ENCODE measurements around the gene LILRB5. TPM values are rescaled to one million over a fixed set of nuclear protein-coding genes. Genes with fewer than 3 reads are reported as not detected.
"Not testable (repeated sequence)": the region's sequence is repeated elsewhere in the genome, so short reads cannot be mapped to it uniquely, and the experiment has no call there.

The LILRB5 gene
- total RNA-seq, 1 donor from 2014 or later = 0.05 TPM

DNA sequence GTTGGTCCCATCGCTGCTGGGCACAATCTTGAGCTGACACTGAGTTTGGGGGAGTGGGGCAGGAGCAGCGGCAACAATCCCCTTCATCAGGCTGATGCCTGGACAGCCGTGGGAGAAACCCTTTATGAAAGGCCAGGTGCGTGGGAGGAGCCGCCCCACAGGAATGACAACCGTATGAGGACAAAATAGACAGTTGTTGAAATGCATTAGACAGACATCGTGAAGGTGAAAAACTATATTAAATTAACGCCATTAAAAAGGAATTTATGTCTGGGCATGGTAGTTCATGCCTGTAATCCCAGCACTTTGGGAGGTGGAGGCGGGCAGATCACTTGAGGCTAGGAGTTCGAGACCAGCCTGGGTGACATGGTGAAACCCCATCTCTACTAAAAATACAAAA is 32.5 kb downstream of the LILRB5 start:
- H3K9me3 Mint-ChIP-seq; H3K4me1 Mint-ChIP-seq (ENCODE audit: low read depth); intact Hi-C loops (cut with micrococcal nuclease); H3K27ac Mint-ChIP-seq; H3K4me3 Mint-ChIP-seq (ENCODE audit: low read depth); DNase-seq (ENCODE audit: low spot score); H3K27me3 Mint-ChIP-seq (ENCODE audit: low read depth); H3K36me3 Mint-ChIP-seq (ENCODE audit: low read depth): not testable (repeated sequence)

DNA sequence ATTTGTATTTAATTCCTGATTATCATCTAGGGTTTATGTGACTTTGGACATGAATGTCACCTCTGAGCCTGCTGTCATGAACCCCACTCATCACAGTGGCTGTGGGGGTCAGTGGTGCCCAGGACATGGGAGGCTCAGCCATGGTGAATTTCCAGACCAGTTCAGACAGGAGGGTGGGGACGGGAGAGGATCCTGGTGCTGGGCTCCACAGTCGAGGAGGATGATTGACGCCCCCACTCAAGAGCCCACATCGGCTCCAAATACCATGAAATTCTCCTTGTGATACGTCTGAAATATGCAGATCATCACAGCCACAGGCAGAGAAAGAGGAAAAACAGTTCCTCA is 33.2 kb downstream of the LILRB5 start:
- H3K36me3 Mint-ChIP-seq (ENCODE audit: low read depth); H3K4me1 Mint-ChIP-seq (ENCODE audit: low read depth); intact Hi-C loops (cut with micrococcal nuclease); H3K27ac Mint-ChIP-seq; H3K9me3 Mint-ChIP-seq; H3K4me3 Mint-ChIP-seq (ENCODE audit: low read depth); H3K27me3 Mint-ChIP-seq (ENCODE audit: low read depth); DNase-seq (ENCODE audit: low spot score): not testable (repeated sequence)

DNA sequence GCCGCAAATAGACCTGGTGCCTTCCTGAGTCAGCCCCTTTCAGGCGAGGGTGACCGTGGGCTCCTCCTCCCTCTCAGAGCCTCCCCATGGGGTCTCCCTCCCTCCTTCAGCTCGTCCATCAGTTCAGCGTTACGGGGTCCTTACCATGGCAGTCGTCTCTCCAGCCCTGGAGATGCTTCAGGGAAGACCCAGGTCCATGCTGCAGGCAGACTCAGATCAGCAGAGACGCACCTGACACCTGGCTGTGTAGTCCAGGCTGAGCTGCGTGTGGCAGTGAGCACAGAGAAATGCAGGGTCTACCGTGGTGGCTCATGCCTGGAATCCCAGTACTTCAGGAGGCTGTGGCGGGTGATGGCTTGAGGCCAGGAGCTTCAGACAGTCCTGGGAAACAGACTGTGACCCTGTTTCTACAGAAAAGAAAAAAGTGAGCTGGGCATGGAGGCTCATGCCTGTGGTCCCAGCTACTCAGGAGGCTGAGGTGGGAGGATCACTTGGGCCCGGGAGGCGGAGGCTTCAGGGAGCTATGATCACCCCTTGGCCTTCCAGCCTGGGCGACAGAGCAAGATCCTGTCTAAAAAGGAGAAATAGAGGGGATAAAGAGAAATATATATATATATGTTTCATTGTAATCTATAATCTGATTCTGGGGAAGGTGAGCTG is 33.7 kb downstream of the LILRB5 start:
- H3K4me3 Mint-ChIP-seq (ENCODE audit: low read depth); H3K36me3 Mint-ChIP-seq (ENCODE audit: low read depth); H3K27me3 Mint-ChIP-seq (ENCODE audit: low read depth); intact Hi-C loops (cut with micrococcal nuclease); H3K9me3 Mint-ChIP-seq; DNase-seq (ENCODE audit: low spot score); H3K27ac Mint-ChIP-seq; H3K4me1 Mint-ChIP-seq (ENCODE audit: low read depth): not testable (repeated sequence)

DNA sequence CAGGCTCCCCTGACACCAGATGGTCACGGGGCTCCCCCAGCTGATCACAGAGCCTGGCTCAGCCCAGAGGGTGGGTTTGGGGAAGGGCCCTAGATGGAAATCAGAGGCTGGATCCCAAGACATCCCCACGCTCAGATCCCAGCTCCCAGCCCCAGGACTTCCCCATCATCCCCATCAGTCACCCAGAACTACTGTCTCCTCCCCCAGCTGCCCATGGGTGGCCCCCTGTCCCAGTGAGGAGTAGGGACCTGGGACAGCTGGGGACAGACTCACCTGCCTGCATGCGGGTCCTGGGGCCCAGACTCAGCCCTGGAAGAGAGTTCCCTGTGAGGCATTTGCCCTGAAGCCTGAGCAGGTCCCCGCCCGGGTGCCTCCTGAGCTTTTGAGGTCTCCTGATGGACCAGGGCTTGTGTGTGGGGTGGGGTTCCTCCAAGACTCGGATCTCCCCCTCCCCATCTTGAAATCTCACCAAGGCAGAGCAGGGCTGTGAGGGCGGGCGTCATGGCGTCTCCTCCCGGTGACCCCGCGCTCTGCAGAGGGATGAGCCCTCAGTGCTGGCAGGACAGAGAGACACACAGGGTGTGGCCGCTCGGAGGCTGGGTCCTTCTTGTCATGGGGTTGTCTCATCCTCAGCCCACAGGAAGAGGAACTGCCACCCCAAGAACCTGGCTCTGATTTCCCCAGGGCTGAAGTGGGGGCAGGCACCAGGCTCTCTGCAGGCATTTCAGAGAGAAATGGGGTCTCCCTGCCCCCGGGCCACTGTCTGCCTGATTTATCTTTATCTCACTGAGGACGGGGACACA is 34.4 kb downstream of the LILRB5 start, which contains the start of gene LILRB3:
TSS of gene LILRB3 (minus strand) at position 534 of the 803 bp plus-strand sequence. CDS start at position 503, 31 bp downstream.
- H3K27ac Mint-ChIP-seq; H3K36me3 Mint-ChIP-seq (ENCODE audit: low read depth); H3K4me3 Mint-ChIP-seq (ENCODE audit: low read depth); H3K27me3 Mint-ChIP-seq (ENCODE audit: low read depth); H3K9me3 Mint-ChIP-seq; DNase-seq (ENCODE audit: low spot score); intact Hi-C loops (cut with micrococcal nuclease); H3K4me1 Mint-ChIP-seq (ENCODE audit: low read depth): not testable (repeated sequence)

DNA sequence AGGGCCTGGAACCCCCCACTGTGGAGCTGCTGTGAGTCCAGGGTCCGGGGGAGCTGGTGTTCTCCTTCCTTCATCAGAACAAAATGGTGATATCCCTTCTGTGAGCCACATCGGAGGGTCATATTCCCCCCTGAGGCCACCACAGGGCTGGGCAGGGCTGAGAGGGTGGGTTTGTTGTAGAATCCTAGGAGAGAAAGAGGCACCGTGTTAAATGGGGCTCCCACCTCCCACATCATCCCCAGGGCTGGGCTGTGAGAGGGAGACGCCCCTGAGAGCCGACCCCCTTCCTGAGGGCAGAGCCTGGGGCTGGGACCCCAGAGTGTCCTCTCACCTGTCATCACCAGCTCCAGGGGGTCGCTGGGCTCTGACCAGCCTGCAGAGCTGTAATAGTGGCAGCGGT is 35.1 kb downstream of the LILRB5 start:
- H3K4me3 Mint-ChIP-seq (ENCODE audit: low read depth); H3K9me3 Mint-ChIP-seq; H3K27me3 Mint-ChIP-seq (ENCODE audit: low read depth); H3K27ac Mint-ChIP-seq; DNase-seq (ENCODE audit: low spot score); H3K36me3 Mint-ChIP-seq (ENCODE audit: low read depth); intact Hi-C loops (cut with micrococcal nuclease); H3K4me1 Mint-ChIP-seq (ENCODE audit: low read depth): not testable (repeated sequence)

DNA sequence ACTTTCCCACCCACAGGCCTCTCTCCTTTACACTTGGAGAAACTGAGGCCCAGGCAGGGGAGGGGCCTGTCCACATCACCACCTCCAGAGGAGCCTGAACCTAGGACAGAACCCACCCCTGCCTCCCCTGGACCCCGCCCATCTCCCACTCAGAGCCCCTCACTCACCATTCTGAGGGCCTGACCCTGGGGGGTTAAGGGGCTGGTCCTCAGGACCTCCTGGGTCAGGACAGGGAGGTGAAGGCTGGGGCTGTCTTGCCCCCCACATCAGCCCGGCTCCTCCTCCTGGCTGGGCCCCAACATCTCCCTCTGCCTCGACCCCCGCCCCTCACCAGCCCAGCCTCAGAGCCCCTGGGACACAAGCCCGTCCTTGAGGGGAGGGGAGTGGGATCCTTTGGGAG is 37.4 kb downstream of the LILRB5 start:
- intact Hi-C loops (cut with micrococcal nuclease); H3K27ac Mint-ChIP-seq; H3K27me3 Mint-ChIP-seq (ENCODE audit: low read depth); H3K4me3 Mint-ChIP-seq (ENCODE audit: low read depth); H3K4me1 Mint-ChIP-seq (ENCODE audit: low read depth); DNase-seq (ENCODE audit: low spot score); H3K9me3 Mint-ChIP-seq: not testable (repeated sequence)
- peaks cover 13% of the 10 kb centered on the region for H3K36me3 Mint-ChIP-seq (ENCODE audit: low read depth)

DNA sequence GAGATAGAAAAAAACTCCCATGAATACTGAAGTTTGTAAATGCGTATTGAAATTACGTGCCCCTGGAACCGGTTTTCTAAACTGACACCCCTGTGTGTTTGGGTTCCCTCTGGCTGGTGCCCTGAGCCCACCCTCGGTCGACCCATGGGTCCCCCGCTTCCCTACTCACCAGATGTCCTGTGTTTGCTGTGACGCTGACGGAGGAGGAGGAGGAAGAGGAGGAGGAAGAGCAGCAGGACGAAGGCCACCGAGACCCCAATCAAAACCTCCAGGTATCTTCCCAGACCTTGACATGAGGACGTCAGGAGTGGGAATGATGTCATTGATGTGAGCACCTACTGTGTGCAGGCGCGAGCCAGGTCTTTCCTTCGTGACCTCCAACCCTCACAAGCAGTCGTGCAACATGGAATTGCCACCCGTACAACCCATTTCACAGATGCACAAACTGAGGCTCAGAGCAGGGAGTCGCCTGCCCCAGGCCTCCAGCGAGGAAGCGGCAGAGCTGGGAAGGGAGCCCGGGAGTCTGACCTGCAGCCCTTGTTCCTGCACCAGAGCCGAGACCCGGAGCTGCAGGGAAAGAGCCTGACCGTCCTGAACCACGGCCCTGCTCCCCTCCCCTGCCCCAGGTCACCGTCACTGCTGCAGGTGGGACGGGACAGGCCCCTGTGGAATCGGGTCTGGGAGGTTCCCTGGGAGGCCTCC is 38.0 kb downstream of the LILRB5 start:
- no peak for DNase-seq (ENCODE audit: low spot score)
- Mint-ChIP-seq H3K27me3 (ENCODE audit: low read depth) (peaks cover 3% of the 10 kb centered on the region), H3K27ac (no peak overlapping the region)

DNA sequence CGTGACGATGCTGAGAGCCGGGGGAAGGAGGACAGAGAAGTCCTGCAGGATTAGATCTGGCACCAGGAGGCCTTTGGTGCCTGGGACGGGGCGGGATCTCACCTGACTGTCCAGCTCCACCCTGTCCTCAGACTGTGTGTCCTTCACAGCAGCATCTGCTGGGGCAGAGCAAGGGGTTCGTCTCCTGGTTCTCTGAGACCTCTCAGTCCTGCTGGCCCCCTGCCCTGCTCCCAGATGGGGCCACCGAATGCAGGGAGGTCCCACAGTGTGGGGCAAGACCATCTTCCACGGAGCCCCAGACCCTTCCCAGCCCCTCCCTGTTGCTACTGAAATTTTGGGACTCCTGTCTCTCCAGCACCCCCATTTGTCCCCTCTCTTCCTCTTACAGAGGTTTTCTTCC is 38.8 kb downstream of the LILRB5 start:
- no peak for DNase-seq (ENCODE audit: low spot score)
- Mint-ChIP-seq H3K27ac (no peak overlapping the region), H3K36me3 (ENCODE audit: low read depth) (peaks cover 14% of the 10 kb centered on the region), H3K4me1 (ENCODE audit: low read depth) (peaks cover 3% of the 10 kb centered on the region), H3K9me3 (no peaks in the 10 kb centered on the region), H3K27me3 (ENCODE audit: low read depth) (no peaks in the 10 kb centered on the region), H3K4me3 (ENCODE audit: low read depth) (no peak overlapping the region)
- intact Hi-C loops (cut with micrococcal nuclease) = no loop called here

More for the DNA sequence above, 38.0 kb downstream of the LILRB5 start:
- peaks cover 3% of the 10 kb centered on the region for H3K4me1 Mint-ChIP-seq (ENCODE audit: low read depth)
- no peaks in the 10 kb centered on the region for H3K9me3 Mint-ChIP-seq
- H3K4me3 Mint-ChIP-seq (ENCODE audit: low read depth) = no peak overlapping the region
- H3K36me3 Mint-ChIP-seq (ENCODE audit: low read depth) = peaks cover 13% of the 10 kb centered on the region
- intact Hi-C loops (cut with micrococcal nuclease) = no loop called here

DNA sequence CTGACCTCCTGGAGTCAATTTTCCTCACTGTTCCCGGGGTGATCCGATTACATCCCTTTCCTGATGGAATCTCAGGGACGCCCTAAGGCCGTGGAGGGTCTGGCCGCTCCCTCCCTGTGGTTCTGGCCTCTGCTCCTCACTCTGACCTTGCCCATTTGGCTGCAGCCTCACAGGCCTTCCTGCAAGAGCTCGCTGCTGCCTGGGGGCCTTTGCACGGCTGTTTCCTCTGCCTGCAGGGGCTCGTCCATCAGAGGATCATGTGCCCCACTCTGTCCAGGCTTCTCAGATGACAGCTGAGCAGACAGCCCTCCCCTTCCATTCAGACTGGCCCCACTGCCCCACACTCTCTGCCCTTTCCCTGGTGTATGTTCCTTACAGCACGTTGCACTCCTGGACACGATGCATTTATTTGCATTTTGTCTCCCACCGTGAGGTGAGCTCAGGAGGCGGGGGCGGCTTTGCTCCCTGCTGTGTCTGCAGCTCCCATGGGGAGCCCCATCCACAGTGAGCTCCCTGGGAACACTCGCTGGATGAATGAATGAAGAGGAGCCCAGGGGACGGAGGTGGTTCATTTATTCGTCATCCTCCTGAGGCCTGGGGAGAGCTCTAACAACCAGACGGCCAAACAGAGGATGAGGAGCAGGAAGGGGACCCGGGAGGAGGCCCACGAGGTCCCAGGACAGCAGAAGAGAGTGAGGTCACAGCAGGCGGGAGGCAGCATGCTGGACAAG is 39.4 kb downstream of the LILRB5 start:
- H3K4me1 Mint-ChIP-seq (ENCODE audit: low read depth); DNase-seq (ENCODE audit: low spot score); H3K9me3 Mint-ChIP-seq; H3K4me3 Mint-ChIP-seq (ENCODE audit: low read depth); H3K27me3 Mint-ChIP-seq (ENCODE audit: low read depth); intact Hi-C loops (cut with micrococcal nuclease); H3K27ac Mint-ChIP-seq: not testable (repeated sequence)
- H3K36me3 Mint-ChIP-seq (ENCODE audit: low read depth) = peaks cover 20% of the 10 kb centered on the region

DNA sequence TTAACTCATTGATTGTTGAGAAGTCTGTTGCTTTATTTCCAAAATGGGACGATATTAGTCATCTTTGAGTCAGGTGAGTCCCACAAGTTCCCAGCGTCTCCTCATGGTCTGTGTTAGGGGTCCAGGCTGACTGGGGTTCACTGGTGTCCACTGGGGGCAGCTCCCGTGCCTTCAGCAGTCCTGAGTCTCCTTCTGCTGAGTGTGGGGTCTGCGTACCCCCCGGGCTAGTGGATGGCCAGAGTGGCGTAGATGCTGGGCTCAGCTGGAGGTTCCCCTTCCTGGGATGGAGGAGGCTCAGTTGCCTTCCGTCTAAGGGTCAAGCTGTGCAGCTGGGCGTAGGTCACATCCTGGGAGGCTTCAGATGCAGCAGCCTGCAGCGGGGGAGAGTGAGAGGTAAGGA is 40.2 kb downstream of the LILRB5 start:
- H3K27me3 Mint-ChIP-seq (ENCODE audit: low read depth) = no peaks in the 10 kb centered on the region
- no peaks in the 10 kb centered on the region for H3K9me3 Mint-ChIP-seq
- H3K36me3 Mint-ChIP-seq (ENCODE audit: low read depth) = peaks cover 25% of the 10 kb centered on the region
- no peak overlapping the region for H3K27ac Mint-ChIP-seq
- intact Hi-C loops (cut with micrococcal nuclease) = no loop called here
- H3K4me3 Mint-ChIP-seq (ENCODE audit: low read depth) = no peak overlapping the region
- no peaks in the 10 kb centered on the region for H3K4me1 Mint-ChIP-seq (ENCODE audit: low read depth)
- DNase-seq (ENCODE audit: low spot score) = no peak

DNA sequence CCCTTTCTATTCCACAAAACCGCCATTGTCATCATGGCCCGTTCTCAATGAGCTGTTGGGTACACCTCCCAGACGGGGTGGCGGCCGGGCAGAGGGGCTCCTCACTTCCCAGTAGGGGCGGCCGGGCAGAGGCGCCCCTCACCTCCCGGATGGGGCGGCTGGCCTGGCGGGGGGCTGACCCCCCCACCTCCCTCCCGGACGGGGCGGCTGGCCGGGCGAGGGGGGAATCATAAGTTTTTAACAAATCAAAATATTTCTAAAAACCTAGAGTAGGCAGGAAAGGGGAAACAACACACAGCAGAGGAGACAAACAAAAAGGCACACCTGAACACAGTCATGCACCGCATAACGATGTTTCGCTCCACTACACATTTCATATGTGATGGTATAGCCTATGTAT is 42.3 kb downstream of the LILRB5 start:
- H3K9me3 Mint-ChIP-seq; DNase-seq (ENCODE audit: low spot score); H3K4me3 Mint-ChIP-seq (ENCODE audit: low read depth); H3K27me3 Mint-ChIP-seq (ENCODE audit: low read depth); H3K27ac Mint-ChIP-seq: not testable (repeated sequence)
- peaks cover 41% of the 10 kb centered on the region for H3K36me3 Mint-ChIP-seq (ENCODE audit: low read depth)
- intact Hi-C loops (cut with micrococcal nuclease) = loop anchor here (5.0 kb wide), 1 partner anchor 33 kb away; no protein-coding TSS in a partner anchor
- H3K4me1 Mint-ChIP-seq (ENCODE audit: low read depth) = peaks cover 15% of the 10 kb centered on the region

DNA sequence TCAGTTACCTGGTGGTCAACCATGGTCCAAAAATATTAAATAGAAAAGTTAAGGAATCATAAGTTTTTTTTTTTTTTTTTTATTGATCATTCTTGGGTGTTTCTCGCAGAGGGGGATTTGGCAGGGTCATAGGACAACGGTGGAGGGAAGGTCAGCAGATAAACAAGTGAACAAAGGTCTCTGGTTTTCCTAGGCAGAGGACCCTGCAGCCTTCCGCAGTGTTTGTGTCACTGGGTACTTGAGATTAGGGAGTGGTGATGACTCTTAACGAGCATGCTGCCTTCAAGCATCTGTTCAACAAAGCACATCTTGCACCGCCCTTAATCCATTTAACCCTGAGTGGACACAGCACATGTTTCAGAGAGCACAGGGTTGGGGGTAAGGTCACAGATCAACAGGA is 42.9 kb downstream of the LILRB5 start:
- not testable (repeated sequence) for H3K27me3 Mint-ChIP-seq (ENCODE audit: low read depth); DNase-seq (ENCODE audit: low spot score)
- intact Hi-C loops (cut with micrococcal nuclease) = loop anchor here (5.0 kb wide), 1 partner anchor 33 kb away; no protein-coding TSS in a partner anchor

More for the DNA sequence above, 42.9 kb downstream of the LILRB5 start:
- H3K36me3 Mint-ChIP-seq (ENCODE audit: low read depth) = peaks cover 44% of the 10 kb centered on the region
- not testable (repeated sequence) for H3K4me3 Mint-ChIP-seq (ENCODE audit: low read depth); H3K9me3 Mint-ChIP-seq; H3K27ac Mint-ChIP-seq
- peaks cover 20% of the 10 kb centered on the region for H3K4me1 Mint-ChIP-seq (ENCODE audit: low read depth)
